HG02571 (cell line): Measurements from ENCODE around the gene PAX2.

Experiments used
- ATAC-seq: cut with Tn5 transposase; IDR thresholded peaks from one replicate; pipeline ENCODE4 v1.9.1; 2021; ENCODE audit warnings: mild to moderate bottlenecking, moderate library complexity; ENCODE audit not compliant: unreplicated experiment

PAX2 gene

GRCh38 chr10:100723770-100724530, 21.4 kb upstream of the PAX2 start:
- ATAC-seq = no peak

GRCh38 chr10:100724531-100725027, 20.8 kb upstream of the PAX2 start:
- ATAC-seq = no peak

GRCh38 chr10:100725071-100725471, 20.3 kb upstream of the PAX2 start:
- no peak for ATAC-seq

GRCh38 chr10:100725869-100726426, 19.4 kb upstream of the PAX2 start:
- no peak for ATAC-seq

- no peak for ATAC-seq
Measured at GRCh38 chr10:100727808-100728207, 17.6 kb upstream of the PAX2 start.

GRCh38 chr10:100728928-100729861, 16.2 kb upstream of the PAX2 start:
- no peak for ATAC-seq

- ATAC-seq = no peak
Measured at GRCh38 chr10:100729862-100730724, 15.3 kb upstream of the PAX2 start.

- no peak for ATAC-seq
Measured at GRCh38 chr10:100730725-100731406, 14.5 kb upstream of the PAX2 start.

GRCh38 chr10:100731407-100732240, 13.8 kb upstream of the PAX2 start:
- no peak for ATAC-seq

- ATAC-seq = no peak
Measured at GRCh38 chr10:100732241-100732596, 13.2 kb upstream of the PAX2 start.

- no peak for ATAC-seq
Measured at GRCh38 chr10:100733329-100733728, 12.1 kb upstream of the PAX2 start.

- ATAC-seq = no peak
Measured at GRCh38 chr10:100734295-100735086, 10.9 kb upstream of the PAX2 start.

- ATAC-seq = no peak
Measured at GRCh38 chr10:100735087-100735336, 10.4 kb upstream of the PAX2 start.

GRCh38 chr10:100735337-100736143, 9.8 kb upstream of the PAX2 start:
- no peak for ATAC-seq

GRCh38 chr10:100736144-100736808, 9.1 kb upstream of the PAX2 start:
- ATAC-seq = no peak

- no peak for ATAC-seq
Measured at GRCh38 chr10:100736809-100737354, 8.5 kb upstream of the PAX2 start.
